ENCODE measurements around the gene CHD1. TPM values are rescaled to one million over a fixed set of nuclear protein-coding genes. Genes with fewer than 3 reads are reported as not detected.

Gene CHD1
- total RNA-seq, 1 donor from 2014 or later = 39.0 TPM

DNA sequence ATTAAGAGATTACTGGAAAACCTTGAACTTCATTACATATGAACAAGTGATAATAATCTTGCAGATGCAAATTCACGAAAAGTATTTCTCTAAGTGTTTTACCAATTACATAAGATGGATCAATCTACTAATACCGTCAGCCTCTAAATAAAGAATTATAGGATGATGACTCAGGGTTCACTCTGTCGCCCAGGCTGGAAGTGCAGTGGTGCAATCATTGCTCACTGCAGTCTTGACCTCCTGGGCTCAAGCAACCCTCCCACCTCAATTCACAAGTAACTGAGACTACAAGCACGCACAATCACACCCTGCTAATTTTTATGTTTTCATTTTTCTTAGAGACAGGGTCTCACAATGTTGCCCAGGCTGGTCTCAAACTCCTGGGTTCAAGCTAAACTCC lies 56.1 kb downstream of the CHD1 start:
- Histone ChIP-seq H3K79me2 (ENCODE audit: insufficient read depth, low read length) (peaks cover 9% of the 10 kb centered on the region), H3K4me3 (ENCODE audit: insufficient read depth, low read depth, low read length) (no peak overlapping the region), H3K9me3 (ENCODE audit: insufficient read depth, low read depth, low read length) (no peaks in the 10 kb centered on the region), H2AFZ (ENCODE audit: low read depth, low read length) (no peak overlapping the region), H3K4me1 (ENCODE audit: insufficient read depth, low read length) (no peaks in the 10 kb centered on the region), H3K36me3 (ENCODE audit: insufficient read depth, low read length) (peaks cover 48% of the 10 kb centered on the region), H3K27ac (ENCODE audit: low read depth, low read length) (no peak overlapping the region), H3K27me3 (ENCODE audit: insufficient read depth, low read length) (no peaks in the 10 kb centered on the region), H4K20me1 (ENCODE audit: insufficient read depth, low read length) (no peaks in the 10 kb centered on the region), H3K9ac (ENCODE audit: low read length) (no peak overlapping the region), H3K4me2 (ENCODE audit: low read length) (no peak overlapping the region)
- Mint-ChIP-seq H3K4me3 (ENCODE audit: unreplicated experiment) (no peak overlapping the region), H3K4me1 (ENCODE audit: low read depth, unreplicated experiment) (peaks cover 3% of the 10 kb centered on the region), H3K27ac (ENCODE audit: unreplicated experiment) (peak overlapping the region; percentile 53), H3K36me3 (ENCODE audit: low read depth, unreplicated experiment) (peaks cover 7% of the 10 kb centered on the region), H3K27me3 (ENCODE audit: low read depth, unreplicated experiment) (no peaks in the 10 kb centered on the region), H3K9me3 (ENCODE audit: unreplicated experiment) (no peaks in the 10 kb centered on the region)
- no peak for TF ChIP-seq EZH2 (IDR thresholded peaks at IDR 0.05; ENCODE audit: insufficient read depth, low read length)
- TF ChIP-seq, protein P1, sequence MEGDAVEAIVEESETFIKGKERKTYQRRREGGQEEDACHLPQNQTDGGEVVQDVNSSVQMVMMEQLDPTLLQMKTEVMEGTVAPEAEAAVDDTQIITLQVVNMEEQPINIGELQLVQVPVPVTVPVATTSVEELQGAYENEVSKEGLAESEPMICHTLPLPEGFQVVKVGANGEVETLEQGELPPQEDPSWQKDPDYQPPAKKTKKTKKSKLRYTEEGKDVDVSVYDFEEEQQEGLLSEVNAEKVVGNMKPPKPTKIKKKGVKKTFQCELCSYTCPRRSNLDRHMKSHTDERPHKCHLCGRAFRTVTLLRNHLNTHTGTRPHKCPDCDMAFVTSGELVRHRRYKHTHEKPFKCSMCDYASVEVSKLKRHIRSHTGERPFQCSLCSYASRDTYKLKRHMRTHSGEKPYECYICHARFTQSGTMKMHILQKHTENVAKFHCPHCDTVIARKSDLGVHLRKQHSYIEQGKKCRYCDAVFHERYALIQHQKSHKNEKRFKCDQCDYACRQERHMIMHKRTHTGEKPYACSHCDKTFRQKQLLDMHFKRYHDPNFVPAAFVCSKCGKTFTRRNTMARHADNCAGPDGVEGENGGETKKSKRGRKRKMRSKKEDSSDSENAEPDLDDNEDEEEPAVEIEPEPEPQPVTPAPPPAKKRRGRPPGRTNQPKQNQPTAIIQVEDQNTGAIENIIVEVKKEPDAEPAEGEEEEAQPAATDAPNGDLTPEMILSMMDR (IDR thresholded peaks at IDR 0.05; ENCODE audit: insufficient read depth, low read depth, low read length) = no peak
- no peak for FAIRE-seq
- peak; percentile 34 for DNase-seq (ENCODE audit: low read depth)

DNA sequence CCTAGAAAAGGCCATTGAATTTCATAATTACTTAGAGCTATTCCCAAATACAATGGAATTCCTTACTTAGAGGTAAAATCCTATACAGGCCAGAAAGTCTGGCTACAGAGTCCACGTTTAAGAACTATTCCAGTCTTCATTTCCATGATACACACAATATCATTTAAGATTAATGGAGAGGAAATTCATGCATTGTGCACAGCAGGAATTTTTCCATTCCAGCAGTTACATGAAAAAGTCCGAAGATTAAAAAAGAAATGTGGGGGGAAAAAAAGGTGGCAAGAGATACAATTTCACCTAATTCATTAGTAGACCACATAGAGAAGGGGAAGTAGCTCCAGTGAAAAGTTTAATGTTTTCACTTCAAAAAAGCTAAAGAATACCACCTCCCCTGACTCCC lies 63.1 kb downstream of the CHD1 start:
- H3K36me3 Mint-ChIP-seq (ENCODE audit: low read depth, unreplicated experiment) = peaks cover 7% of the 10 kb centered on the region
- no peaks in the 10 kb centered on the region for H3K9me3 Mint-ChIP-seq (ENCODE audit: unreplicated experiment)
- Histone ChIP-seq H3K4me3 (ENCODE audit: insufficient read depth, low read depth, low read length) (no peak overlapping the region), H3K36me3 (ENCODE audit: insufficient read depth, low read length) (peaks cover 44% of the 10 kb centered on the region), H3K9me3 (ENCODE audit: insufficient read depth, low read depth, low read length) (no peaks in the 10 kb centered on the region), H3K79me2 (ENCODE audit: insufficient read depth, low read length) (no peaks in the 10 kb centered on the region), H3K4me2 (ENCODE audit: low read length) (no peak overlapping the region), H3K27ac (ENCODE audit: low read depth, low read length) (no peak overlapping the region), H4K20me1 (ENCODE audit: insufficient read depth, low read length) (no peaks in the 10 kb centered on the region), H3K27me3 (ENCODE audit: insufficient read depth, low read length) (no peaks in the 10 kb centered on the region), H3K4me1 (ENCODE audit: insufficient read depth, low read length) (no peaks in the 10 kb centered on the region), H2AFZ (ENCODE audit: low read depth, low read length) (no peak overlapping the region), H3K9ac (ENCODE audit: low read length) (no peak overlapping the region)
- no peak for FAIRE-seq
- no peak overlapping the region for H3K4me3 Mint-ChIP-seq (ENCODE audit: unreplicated experiment)
- H3K27me3 Mint-ChIP-seq (ENCODE audit: low read depth, unreplicated experiment) = no peaks in the 10 kb centered on the region
- no peak overlapping the region for H3K27ac Mint-ChIP-seq (ENCODE audit: unreplicated experiment)
- H3K4me1 Mint-ChIP-seq (ENCODE audit: low read depth, unreplicated experiment) = no peaks in the 10 kb centered on the region
- no peak for TF ChIP-seq EZH2 (IDR thresholded peaks at IDR 0.05; ENCODE audit: insufficient read depth, low read length)
- TF ChIP-seq, protein P1 (IDR thresholded peaks at IDR 0.05; ENCODE audit: insufficient read depth, low read depth, low read length) = no peak
- peak; percentile 63 for DNase-seq (ENCODE audit: low read depth)

DNA sequence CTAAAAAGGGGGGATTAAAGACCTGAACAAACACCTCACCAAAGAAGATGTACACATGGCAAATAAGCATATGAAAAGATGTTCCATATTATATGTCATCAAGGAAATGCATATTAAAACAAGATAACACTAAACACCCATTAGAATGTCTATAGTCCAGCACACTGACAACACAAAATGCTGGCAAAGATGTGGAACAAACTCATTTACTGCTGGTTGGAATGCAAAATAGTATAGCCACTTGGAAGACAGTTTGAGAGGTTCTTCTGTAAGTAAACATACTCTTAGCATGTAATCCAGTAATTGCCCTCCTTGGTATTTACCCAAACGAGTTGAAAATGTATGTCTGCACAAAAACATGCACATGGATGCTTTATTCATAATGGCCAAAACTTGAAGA lies 81.8 kb downstream of the CHD1 start:
- Histone ChIP-seq H2AFZ (ENCODE audit: low read depth, low read length) (no peak overlapping the region), H3K27me3 (ENCODE audit: insufficient read depth, low read length) (no peaks in the 10 kb centered on the region), H3K79me2 (ENCODE audit: insufficient read depth, low read length) (no peaks in the 10 kb centered on the region), H3K9ac (ENCODE audit: low read length) (no peak overlapping the region), H3K4me2 (ENCODE audit: low read length) (no peak overlapping the region), H3K27ac (ENCODE audit: low read depth, low read length) (no peak overlapping the region), H4K20me1 (ENCODE audit: insufficient read depth, low read length) (no peaks in the 10 kb centered on the region), H3K36me3 (ENCODE audit: insufficient read depth, low read length) (no peaks in the 10 kb centered on the region), H3K4me3 (ENCODE audit: insufficient read depth, low read depth, low read length) (no peak overlapping the region), H3K4me1 (ENCODE audit: insufficient read depth, low read length) (no peaks in the 10 kb centered on the region), H3K9me3 (ENCODE audit: insufficient read depth, low read depth, low read length) (peaks cover 6% of the 10 kb centered on the region)
- FAIRE-seq (no peak), DNase-seq (ENCODE audit: low read depth) (no peak)
- peak overlapping the region; percentile 66 for H3K27ac Mint-ChIP-seq (ENCODE audit: unreplicated experiment)
- H3K4me1 Mint-ChIP-seq (ENCODE audit: low read depth, unreplicated experiment) = peaks cover 9% of the 10 kb centered on the region
- no peak for TF ChIP-seq EZH2 (IDR thresholded peaks at IDR 0.05; ENCODE audit: insufficient read depth, low read length)
- TF ChIP-seq, protein P1 (IDR thresholded peaks at IDR 0.05; ENCODE audit: insufficient read depth, low read depth, low read length) = no peak
- H3K9me3 Mint-ChIP-seq (ENCODE audit: unreplicated experiment) = peaks cover 12% of the 10 kb centered on the region
- H3K36me3 Mint-ChIP-seq (ENCODE audit: low read depth, unreplicated experiment) = no peaks in the 10 kb centered on the region
- no peak overlapping the region for H3K4me3 Mint-ChIP-seq (ENCODE audit: unreplicated experiment)
- H3K27me3 Mint-ChIP-seq (ENCODE audit: low read depth, unreplicated experiment) = no peaks in the 10 kb centered on the region
